ENCODE data around the gene JARID2.
A peak's percentile ranks its signal among the peaks of the same experiment; 100 is the strongest.

JARID2 gene

GRCh38 chr6:15458021-15458459, 212.2 kb downstream of the JARID2 start:
- no peak for DNase-seq (ENCODE audit: low read depth in 1 of 2, low spot score in 1 of 2)

- no peak for DNase-seq (ENCODE audit: low read depth in 1 of 2, low spot score in 1 of 2)
These were observed 214.3 kb downstream of the JARID2 start for GRCh38 chr6:15460110-15460727.

- no peak for DNase-seq (ENCODE audit: low read depth in 1 of 2, low spot score in 1 of 2)
These were observed 215.5 kb downstream of the JARID2 start for GRCh38 chr6:15461127-15461944.

- DNase-seq (ENCODE audit: low read depth in 1 of 2, low spot score in 1 of 2): no peak
These were observed 216.4 kb downstream of the JARID2 start for GRCh38 chr6:15462256-15462655.

GRCh38 chr6:15462717-15463525, 217.1 kb downstream of the JARID2 start:
- DNase-seq (ENCODE audit: low read depth in 1 of 2, low spot score in 1 of 2): no peak

GRCh38 chr6:15464211-15464725, 218.4 kb downstream of the JARID2 start:
- DNase-seq (ENCODE audit: low read depth in 1 of 2, low spot score in 1 of 2): peak; percentile 29 to 30

GRCh38 chr6:15465212-15465611, 219.3 kb downstream of the JARID2 start:
- DNase-seq (ENCODE audit: low read depth in 1 of 2, low spot score in 1 of 2): no peak

- DNase-seq (ENCODE audit: low read depth in 1 of 2, low spot score in 1 of 2): no peak
These were observed 224.9 kb downstream of the JARID2 start for GRCh38 chr6:15470746-15471145.

GRCh38 chr6:15472621-15473020, 226.8 kb downstream of the JARID2 start:
- DNase-seq (ENCODE audit: low read depth in 1 of 2, low spot score in 1 of 2): no peak

GRCh38 chr6:15473174-15473573, 227.3 kb downstream of the JARID2 start:
- no peak for DNase-seq (ENCODE audit: low read depth in 1 of 2, low spot score in 1 of 2)

GRCh38 chr6:15473741-15474161, 227.9 kb downstream of the JARID2 start:
- DNase-seq (ENCODE audit: low read depth in 1 of 2, low spot score in 1 of 2): no peak

GRCh38 chr6:15474196-15474595, 228.3 kb downstream of the JARID2 start:
- no peak for DNase-seq (ENCODE audit: low read depth in 1 of 2, low spot score in 1 of 2)

- no peak for DNase-seq (ENCODE audit: low read depth in 1 of 2, low spot score in 1 of 2)
These were observed 229.4 kb downstream of the JARID2 start for GRCh38 chr6:15475261-15475660.

GRCh38 chr6:15475872-15476271, 230.0 kb downstream of the JARID2 start:
- DNase-seq (ENCODE audit: low read depth in 1 of 2, low spot score in 1 of 2): no peak

- DNase-seq (ENCODE audit: low read depth in 1 of 2, low spot score in 1 of 2): no peak
These were observed 230.9 kb downstream of the JARID2 start for GRCh38 chr6:15476631-15477380.

- no peak for DNase-seq (ENCODE audit: low read depth in 1 of 2, low spot score in 1 of 2)
These were observed 231.9 kb downstream of the JARID2 start for GRCh38 chr6:15477746-15478145.

GRCh38 chr6:15479761-15480160, 233.9 kb downstream of the JARID2 start:
- no peak for DNase-seq (ENCODE audit: low read depth in 1 of 2, low spot score in 1 of 2)

- DNase-seq (ENCODE audit: low read depth in 1 of 2, low spot score in 1 of 2): no peak
These were observed 234.7 kb downstream of the JARID2 start for GRCh38 chr6:15480525-15480924.

- DNase-seq (ENCODE audit: low read depth in 1 of 2, low spot score in 1 of 2): no peak
These were observed 235.8 kb downstream of the JARID2 start for GRCh38 chr6:15481390-15482291.

GRCh38 chr6:15483060-15483459, 237.2 kb downstream of the JARID2 start:
- no peak for DNase-seq (ENCODE audit: low read depth in 1 of 2, low spot score in 1 of 2)
